HG02970 (cell line): ENCODE data around the gene ENGASE.

Experiments used
- ATAC-seq: cut with Tn5 transposase; IDR thresholded peaks from one replicate; pipeline ENCODE4 v1.9.1; 2021; ENCODE audit warnings: mild to moderate bottlenecking, moderate library complexity, moderate number of reproducible peaks; ENCODE audit not compliant: unreplicated experiment, low FRiP score

ENGASE gene

DNA sequence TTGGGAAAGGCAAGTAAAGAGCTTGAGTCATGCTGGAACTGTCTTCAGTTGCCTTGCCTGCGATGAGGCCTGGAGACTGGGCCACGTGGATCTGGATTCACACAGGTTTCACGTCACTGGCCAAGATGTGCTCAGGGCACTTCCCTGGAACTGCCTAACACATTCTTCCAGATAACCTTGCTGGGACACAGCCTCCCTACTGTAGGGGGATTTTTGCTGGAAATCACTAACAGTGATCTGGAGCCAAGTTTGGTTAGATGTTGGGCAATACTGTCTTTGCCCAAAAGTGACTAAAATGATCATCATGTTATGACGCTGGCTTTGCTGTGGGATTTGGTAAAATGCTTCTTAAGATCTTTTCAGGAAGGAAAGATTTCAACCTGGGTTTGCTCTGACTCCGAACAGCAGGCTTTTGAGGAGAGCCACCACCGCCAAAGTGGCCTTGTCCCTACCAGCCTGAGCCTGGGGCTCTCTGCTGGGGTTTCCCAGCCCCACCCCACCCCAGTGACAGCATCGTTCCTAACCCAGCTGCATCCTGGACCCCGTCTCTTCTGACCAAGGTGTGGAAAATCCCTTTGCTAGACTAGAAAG is 36.0 kb upstream of the ENGASE start:
- ATAC-seq = no peak

GRCh38 chr17:79039171-79039570 is 35.5 kb upstream of the ENGASE start:
- no peak for ATAC-seq

DNA sequence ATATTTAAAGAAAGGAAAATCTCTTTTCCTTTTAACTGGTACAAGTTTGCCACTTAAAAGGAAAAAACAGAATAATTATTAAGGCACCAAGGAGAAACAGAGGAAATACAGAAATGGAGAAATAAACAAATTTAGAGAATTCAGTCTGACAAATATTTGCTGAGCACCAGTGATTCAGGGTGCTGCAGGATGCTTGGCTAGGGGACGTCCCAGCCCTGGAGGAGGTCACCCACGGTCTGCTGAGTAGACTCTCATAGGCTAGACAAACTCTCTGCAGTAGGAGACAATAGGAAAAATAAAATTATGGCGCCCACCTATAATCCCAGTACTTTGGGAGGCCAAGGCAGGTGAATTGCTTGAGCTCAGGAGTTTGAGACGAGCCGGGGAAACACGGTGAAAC is 34.7 kb upstream of the ENGASE start:
- no peak for ATAC-seq

DNA sequence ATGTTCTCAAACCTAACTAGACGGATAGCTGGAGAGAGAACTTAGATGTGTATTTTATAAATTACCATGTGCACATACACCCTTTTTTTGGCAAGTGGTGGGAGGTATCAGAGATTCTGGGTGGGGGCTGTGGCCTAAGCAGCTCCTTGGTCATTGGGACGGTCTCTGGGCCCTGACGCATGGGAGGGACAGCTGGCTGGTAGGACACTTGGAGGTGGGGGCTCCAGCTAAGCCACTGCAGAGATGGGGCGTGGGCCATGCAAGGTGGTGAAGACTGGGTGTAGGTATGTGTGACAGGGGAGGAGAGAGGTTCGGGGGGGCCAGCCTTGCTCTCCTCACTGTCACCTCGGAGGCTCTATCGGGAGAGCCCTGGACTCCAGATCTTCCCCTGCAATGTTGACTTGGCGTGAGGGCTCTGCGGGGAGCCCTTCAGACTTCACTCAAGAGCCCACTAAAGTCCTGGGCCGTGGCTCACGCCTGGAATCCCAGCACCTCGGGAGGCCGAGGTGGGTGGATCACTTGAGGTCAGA is 33.5 kb upstream of the ENGASE start:
- no peak for ATAC-seq

DNA sequence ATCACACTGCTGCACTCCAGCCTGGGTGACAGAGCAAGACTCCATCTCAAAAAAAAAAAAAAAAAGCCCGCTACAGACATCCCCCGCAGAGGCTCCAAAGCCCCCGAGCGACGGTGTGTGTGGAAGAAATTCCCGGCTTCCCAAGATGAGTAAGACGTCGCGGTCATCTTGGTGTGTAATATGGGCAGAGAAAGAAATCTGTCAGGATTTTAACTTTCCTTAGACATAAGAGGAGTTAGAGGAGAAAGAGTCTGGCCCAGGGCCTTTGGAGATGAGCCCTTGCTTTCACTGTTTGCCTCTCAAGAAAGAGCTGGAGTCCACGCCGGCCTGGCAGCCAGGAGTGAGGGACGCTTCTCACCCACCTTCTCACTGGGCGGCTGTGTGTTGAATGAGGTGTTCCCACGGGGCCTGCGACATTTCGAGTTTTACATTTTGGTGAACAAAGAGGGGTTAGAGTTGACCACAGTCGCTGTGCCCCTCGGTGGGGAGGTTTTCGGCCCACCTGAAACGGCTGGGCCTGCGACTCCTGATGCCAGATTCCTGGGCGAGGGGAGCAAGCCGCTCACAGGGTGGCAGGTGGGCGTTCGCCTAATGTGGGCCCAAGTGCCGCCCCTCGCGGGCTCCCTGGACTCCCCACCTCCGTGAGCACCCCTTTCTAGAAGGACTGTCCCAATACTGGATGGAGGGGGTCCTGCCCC is 32.8 kb upstream of the ENGASE start:
- ATAC-seq = no peak

GRCh38 chr17:79042421-79043190 is 32.0 kb upstream of the ENGASE start:
- ATAC-seq = no peak

- ATAC-seq = no peak
These were observed 31.3 kb upstream of the ENGASE start for GRCh38 chr17:79043191-79043930.

DNA sequence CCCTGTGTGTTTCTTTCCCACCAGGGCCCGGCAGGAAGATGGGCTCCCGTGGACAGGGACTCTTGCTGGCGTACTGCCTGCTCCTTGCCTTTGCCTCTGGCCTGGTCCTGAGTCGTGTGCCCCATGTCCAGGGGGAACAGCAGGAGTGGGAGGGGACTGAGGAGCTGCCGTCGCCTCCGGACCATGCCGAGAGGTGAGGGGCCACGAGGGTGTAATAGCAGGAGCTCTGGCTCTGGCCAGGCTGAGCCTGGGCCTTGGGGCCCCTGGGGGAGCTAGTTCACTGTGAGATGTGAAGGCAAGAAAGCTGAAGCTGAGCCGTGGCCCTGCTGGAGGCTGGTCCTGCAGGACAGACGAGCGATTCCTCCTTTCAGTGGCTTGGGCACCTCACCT is 30.7 kb upstream of the ENGASE start:
- no peak for ATAC-seq

DNA sequence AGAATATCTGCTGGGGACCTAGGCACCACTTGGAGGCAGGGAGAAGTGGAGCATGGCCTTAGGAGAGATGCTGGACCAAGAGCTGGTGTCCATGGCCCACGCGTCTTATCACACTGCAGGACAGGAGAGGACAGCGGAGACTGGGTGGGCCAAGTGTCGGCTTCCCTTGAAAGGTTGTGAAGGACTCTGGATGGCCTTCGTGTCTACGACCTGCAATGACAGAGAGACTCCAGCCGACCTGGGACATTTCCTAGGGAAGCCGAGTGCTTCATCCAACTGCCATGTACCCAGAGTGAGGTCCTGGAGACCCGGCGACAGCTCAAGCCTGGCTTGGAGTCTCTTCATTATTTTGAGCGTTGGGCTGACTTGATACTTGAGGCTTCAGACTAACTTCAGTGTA is 30.2 kb upstream of the ENGASE start:
- ATAC-seq = no peak

- ATAC-seq = no peak
These were observed 29.5 kb upstream of the ENGASE start for GRCh38 chr17:79045001-79045729.

DNA sequence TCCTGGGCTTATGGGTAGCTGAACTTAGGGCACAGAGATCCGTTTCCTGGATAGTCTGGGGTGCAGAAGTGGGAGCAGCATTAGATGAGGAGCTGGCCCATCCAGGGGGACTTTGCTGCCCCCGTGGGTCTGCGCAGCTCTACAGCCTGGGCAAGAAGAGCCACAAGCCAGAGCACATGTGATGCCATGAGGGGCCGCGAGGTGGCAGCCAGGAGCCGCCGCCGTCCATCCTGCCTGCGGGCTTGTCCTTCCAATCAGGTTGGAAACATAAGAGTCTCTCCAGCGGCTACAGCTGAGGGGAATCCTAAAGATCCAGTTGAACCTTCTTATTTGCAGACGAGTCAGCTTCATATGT is 28.8 kb upstream of the ENGASE start:
- no peak for ATAC-seq

DNA sequence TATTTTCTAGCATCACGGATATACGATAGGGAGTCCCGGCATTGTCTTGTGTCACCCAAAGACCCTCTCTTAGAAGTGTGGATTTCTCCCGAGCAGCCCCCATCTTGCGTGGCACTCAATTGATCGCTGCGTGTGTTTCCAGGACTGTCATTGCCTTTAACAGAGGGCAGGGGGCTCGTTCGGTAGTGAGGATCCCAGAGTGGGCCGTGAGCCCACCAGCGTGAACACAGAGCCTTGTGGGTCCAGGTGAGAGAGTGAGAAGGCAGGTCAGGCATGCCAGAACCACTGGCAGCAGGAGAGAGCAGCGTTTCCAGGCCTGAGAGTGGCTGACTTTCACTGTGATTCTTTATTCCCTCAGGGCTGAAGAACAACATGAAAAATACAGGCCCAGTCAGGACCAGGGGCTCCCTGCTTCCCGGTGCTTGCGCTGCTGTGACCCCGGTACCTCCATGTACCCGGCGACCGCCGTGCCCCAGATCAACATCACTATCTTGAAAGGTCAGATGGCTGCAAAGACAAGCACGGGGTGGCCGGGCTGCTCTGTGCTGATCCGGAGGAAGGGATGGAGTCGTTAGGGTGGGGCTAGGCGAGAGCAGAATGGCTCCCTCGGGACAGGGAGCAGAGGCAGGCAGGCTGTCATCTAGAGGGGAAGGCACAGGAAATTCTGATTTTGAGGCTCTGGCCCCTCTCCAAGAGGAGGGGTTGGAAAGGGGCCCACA is 28.3 kb upstream of the ENGASE start:
- no peak for ATAC-seq

DNA sequence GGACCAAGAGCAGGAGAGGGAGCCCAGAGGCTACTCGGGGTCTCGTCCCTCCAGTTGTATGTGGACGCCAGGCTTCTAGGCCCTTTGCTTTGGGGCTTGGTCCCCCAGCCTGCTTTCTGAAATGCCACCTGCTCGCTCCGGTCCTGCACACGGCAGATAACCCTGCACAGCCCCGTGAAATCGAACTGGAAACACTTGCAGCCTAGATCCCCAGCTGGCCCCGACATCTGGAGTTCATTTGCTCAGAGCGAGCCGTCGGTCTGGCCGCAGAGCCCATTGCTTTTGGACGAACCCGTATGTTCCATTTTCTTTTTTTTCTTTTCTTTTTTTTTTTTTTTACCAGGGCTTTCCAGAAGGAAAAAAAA is 27.7 kb upstream of the ENGASE start:
- ATAC-seq = no peak

DNA sequence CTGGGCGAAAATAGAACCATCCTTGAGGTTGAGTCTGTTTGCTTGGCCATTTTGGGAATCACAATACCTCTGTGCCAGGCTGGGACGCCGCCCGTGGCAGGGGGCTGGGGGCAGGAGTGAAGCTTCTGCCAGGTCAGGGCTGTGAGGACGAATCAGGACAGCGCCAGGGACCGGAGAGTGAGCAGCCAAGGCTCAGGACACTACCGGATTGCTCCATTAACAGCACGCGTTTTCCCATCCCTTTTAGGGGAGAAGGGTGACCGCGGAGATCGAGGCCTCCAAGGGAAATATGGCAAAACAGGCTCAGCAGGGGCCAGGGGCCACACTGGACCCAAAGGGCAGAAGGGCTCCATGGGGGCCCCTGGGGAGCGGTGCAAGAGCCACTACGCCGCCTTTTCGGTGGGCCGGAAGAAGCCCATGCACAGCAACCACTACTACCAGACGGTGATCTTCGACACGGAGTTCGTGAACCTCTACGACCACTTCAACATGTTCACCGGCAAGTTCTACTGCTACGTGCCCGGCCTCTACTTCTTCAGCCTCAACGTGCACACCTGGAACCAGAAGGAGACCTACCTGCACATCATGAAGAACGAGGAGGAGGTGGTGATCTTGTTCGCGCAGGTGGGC is 27.2 kb upstream of the ENGASE start:
- no peak for ATAC-seq

DNA sequence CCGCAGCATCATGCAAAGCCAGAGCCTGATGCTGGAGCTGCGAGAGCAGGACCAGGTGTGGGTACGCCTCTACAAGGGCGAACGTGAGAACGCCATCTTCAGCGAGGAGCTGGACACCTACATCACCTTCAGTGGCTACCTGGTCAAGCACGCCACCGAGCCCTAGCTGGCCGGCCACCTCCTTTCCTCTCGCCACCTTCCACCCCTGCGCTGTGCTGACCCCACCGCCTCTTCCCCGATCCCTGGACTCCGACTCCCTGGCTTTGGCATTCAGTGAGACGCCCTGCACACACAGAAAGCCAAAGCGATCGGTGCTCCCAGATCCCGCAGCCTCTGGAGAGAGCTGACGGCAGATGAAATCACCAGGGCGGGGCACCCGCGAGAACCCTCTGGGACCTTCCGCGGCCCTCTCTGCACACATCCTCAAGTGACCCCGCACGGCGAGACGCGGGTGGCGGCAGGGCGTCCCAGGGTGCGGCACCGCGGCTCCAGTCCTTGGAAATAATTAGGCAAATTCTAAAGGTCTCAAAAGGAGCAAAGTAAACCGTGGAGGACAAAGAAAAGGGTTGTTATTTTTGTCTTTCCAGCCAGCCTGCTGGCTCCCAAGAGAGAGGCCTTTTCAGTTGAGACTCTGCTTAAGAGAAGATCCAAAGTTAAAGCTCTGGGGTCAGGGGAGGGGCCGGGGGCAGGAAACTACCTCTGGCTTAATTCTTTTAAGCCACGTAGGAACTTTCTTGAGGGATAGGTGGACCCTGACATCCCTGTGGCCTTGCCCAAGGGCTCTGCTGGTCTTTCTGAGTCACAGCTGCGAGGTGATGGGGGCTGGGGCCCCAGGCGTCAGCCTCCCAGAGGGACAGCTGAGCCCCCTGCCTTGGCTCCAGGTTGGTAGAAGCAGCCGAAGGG is 26.4 kb upstream of the ENGASE start:
- no peak for ATAC-seq

DNA sequence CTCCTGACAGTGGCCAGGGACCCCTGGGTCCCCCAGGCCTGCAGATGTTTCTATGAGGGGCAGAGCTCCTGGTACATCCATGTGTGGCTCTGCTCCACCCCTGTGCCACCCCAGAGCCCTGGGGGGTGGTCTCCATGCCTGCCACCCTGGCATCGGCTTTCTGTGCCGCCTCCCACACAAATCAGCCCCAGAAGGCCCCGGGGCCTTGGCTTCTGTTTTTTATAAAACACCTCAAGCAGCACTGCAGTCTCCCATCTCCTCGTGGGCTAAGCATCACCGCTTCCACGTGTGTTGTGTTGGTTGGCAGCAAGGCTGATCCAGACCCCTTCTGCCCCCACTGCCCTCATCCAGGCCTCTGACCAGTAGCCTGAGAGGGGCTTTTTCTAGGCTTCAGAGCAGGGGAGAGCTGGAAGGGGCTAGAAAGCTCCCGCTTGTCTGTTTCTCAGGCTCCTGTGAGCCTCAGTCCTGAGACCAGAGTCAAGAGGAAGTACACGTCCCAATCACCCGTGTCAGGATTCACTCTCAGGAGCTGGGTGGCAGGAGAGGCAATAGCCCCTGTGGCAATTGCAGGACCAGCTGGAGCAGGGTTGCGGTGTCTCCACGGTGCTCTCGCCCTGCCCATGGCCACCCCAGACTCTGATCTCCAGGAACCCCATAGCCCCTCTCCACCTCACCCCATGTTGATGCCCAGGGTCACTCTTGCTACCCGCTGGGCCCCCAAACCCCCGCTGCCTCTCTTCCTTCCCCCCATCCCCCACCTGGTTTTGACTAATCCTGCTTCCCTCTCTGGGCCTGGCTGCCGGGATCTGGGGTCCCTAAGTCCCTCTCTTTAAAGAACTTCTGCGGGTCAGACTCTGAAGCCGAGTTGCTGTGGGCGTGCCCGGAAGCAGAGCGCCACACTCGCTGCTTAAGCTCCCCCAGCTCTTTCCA is 25.5 kb upstream of the ENGASE start:
- no peak for ATAC-seq

GRCh38 chr17:79049821-79050220 is 24.8 kb upstream of the ENGASE start:
- ATAC-seq = no peak
